Measurements from ENCODE around the gene PRKN. TPM values are rescaled to one million over a fixed set of nuclear protein-coding genes. Genes with fewer than 3 reads are reported as not detected.

The PRKN gene
- total RNA-seq, 1 donor from 2014 or later = 25.5 TPM

DNA sequence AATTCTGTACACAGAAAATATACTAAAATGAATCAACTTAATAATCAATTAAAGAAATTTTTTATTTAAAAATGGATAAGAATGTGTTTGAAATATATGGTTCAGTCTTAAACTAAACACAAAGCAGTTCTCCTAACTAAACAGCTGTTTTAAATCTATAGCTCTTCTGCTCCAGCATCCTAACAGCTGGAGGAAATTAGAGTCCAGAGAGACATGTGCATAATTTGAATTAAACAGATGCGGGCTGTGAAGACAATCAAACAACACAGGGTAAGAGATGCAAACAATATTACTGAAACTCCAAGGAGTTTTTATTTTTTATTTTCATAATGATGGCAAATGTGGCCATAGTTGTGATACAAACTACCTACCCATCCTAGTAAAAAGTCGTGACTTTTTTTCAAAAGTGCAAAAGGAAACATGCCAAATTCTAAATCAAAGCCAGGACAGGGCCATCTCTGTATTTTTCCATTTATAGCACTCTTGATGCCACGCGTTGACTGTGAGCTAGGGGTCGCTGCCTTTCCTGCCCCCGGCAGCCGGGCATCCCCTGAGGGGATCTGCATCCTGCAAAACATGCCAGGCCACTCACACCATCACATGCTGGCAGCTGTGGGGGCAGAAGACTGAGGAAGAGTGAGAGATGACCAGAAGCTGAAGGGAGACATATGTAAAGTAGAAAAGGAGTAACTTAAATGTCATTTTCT, 310.6 kb downstream of the PRKN start:
- no peak overlapping the region for H3K27ac ChIP-seq (replicated peaks)
- H3K9me3 ChIP-seq (replicated peaks) = no peaks in the 10 kb centered on the region
- TF ChIP-seq, protein P1, sequence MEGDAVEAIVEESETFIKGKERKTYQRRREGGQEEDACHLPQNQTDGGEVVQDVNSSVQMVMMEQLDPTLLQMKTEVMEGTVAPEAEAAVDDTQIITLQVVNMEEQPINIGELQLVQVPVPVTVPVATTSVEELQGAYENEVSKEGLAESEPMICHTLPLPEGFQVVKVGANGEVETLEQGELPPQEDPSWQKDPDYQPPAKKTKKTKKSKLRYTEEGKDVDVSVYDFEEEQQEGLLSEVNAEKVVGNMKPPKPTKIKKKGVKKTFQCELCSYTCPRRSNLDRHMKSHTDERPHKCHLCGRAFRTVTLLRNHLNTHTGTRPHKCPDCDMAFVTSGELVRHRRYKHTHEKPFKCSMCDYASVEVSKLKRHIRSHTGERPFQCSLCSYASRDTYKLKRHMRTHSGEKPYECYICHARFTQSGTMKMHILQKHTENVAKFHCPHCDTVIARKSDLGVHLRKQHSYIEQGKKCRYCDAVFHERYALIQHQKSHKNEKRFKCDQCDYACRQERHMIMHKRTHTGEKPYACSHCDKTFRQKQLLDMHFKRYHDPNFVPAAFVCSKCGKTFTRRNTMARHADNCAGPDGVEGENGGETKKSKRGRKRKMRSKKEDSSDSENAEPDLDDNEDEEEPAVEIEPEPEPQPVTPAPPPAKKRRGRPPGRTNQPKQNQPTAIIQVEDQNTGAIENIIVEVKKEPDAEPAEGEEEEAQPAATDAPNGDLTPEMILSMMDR (IDR thresholded peaks at IDR 0.05; ENCODE audit: borderline replicate concordance) = no peak

DNA sequence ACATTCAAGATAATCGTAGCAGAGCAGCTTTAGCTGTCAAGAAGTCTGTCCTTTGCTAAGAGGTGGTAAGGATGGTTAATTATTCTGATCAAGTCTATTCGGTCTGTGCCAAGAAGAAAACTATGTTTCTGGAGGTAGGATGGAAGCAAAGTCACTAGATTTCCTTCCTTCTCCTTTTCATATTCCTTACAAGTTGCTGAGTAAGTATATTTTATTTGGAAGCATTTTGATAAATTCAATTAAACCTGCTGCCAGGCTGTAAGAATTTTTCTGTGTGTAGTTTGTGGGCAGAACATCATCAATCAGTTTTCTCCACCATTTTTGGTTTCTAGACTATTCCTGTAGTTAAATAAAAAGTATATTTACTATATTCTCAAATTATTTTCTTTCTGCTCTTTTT, 311.3 kb downstream of the PRKN start:
- TF ChIP-seq, protein P1 (IDR thresholded peaks at IDR 0.05; ENCODE audit: borderline replicate concordance) = no peak
- H3K4me3 ChIP-seq = no peak overlapping the region
- intact Hi-C loops (cut with micrococcal nuclease) = no loop called here
- no peaks in the 10 kb centered on the region for H3K9me3 ChIP-seq (replicated peaks)
- no peaks in the 10 kb centered on the region for H3K27me3 ChIP-seq (ENCODE audit: low read depth)
- no peaks in the 10 kb centered on the region for H3K4me1 ChIP-seq
- no peak overlapping the region for H3K27ac ChIP-seq (replicated peaks)
- H3K36me3 ChIP-seq = no peaks in the 10 kb centered on the region
- DNase-seq = no peak

More for the DNA sequence above, 310.6 kb downstream of the PRKN start:
- DNase-seq = no peak
- intact Hi-C loops (cut with micrococcal nuclease) = no loop called here
- no peaks in the 10 kb centered on the region for H3K36me3 ChIP-seq
- no peaks in the 10 kb centered on the region for H3K4me1 ChIP-seq
- no peaks in the 10 kb centered on the region for H3K27me3 ChIP-seq (ENCODE audit: low read depth)
- H3K4me3 ChIP-seq = no peak overlapping the region

- TF ChIP-seq, protein P1 (IDR thresholded peaks at IDR 0.05; ENCODE audit: borderline replicate concordance) = no peak
- Histone ChIP-seq H3K36me3 (no peaks in the 10 kb centered on the region), H3K4me1 (peaks cover 5% of the 10 kb centered on the region), H3K4me3 (no peak overlapping the region), H3K9me3 (replicated peaks) (no peaks in the 10 kb centered on the region), H3K27me3 (ENCODE audit: low read depth) (no peaks in the 10 kb centered on the region), H3K27ac (replicated peaks) (no peak overlapping the region)
- intact Hi-C loops (cut with micrococcal nuclease) = no loop called here
- no peak for DNase-seq
Measured at GRCh38 chr6:162409741-162410691, 317.6 kb downstream of the PRKN start.

DNA sequence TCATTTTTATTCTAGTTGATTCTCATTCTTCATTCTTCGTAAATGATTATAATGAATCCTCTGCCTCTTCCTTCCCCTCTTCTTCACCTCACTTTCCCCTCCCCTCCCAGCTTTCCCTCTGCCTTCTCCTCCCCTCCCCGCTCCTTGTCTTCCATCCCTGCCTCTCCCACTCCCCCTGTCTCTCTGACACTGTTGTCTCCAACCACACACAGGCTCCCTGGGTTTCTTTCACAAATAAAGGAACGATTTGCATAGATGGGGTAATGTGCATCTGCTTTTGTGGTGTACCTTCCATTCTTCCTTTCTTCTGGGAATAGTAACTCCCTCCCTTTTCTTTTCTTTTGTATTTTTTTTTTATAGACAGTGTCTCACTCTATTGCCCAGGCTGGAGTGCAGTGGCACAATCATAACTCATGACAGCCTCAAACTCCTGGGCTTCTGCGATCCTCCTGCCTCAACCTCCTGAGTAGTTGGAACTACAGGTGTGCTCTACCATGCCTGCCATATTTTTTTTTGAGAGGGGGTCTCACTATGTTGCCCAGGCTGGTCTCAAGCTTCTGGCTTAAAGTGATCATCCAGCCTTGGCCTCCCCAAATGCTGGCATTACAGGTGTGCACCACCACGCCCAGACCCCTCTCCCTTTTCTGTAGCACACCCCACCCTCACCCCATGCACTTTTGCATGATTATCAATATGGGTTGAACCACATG, 318.6 kb downstream of the PRKN start:
- Histone ChIP-seq H3K36me3 (no peaks in the 10 kb centered on the region), H3K9me3 (replicated peaks) (no peaks in the 10 kb centered on the region), H3K4me3 (no peak overlapping the region), H3K4me1 (peaks cover 5% of the 10 kb centered on the region), H3K27me3 (ENCODE audit: low read depth) (no peaks in the 10 kb centered on the region), H3K27ac (replicated peaks) (no peak overlapping the region)
- intact Hi-C loops (cut with micrococcal nuclease) = no loop called here
- TF ChIP-seq, protein P1 (IDR thresholded peaks at IDR 0.05; ENCODE audit: borderline replicate concordance) = no peak
- DNase-seq = no peak

- peaks cover under 1% of the 10 kb centered on the region for H3K9me3 ChIP-seq (replicated peaks)
- H3K27me3 ChIP-seq (ENCODE audit: low read depth) = no peaks in the 10 kb centered on the region
- no peak overlapping the region for H3K4me3 ChIP-seq
- DNase-seq = no peak
- H3K36me3 ChIP-seq = no peaks in the 10 kb centered on the region
- no peaks in the 10 kb centered on the region for H3K4me1 ChIP-seq
- intact Hi-C loops (cut with micrococcal nuclease) = no loop called here
- H3K27ac ChIP-seq (replicated peaks) = no peak overlapping the region
- TF ChIP-seq, protein P1 (IDR thresholded peaks at IDR 0.05; ENCODE audit: borderline replicate concordance) = no peak
Measured at GRCh38 chr6:162404951-162405350, 322.6 kb downstream of the PRKN start.
